Neuronal stem cell (in vitro differentiated cells): ENCODE data around the gene PXDN.

ENCODE experiments used
- DNase-seq: peaks from one replicate; pipeline ENCODE4 v3.0.0-alpha.2; 2013; ENCODE audit warnings: low spot score
- H2AFZ ChIP-seq: one replicate; pipeline ENCODE4 v1.6.1; 2013; ENCODE audit warnings: mild to moderate bottlenecking, low read length, inconsistent platforms
- H2AK5ac ChIP-seq: 2 replicates; pipeline ENCODE4 v1.6.1; 2013; ENCODE audit warnings: low read depth, mild to moderate bottlenecking, inconsistent platforms, low read length, moderate library complexity, mixed read lengths
- H2BK120ac ChIP-seq: 2 replicates; pipeline ENCODE4 v1.6.1; 2013; ENCODE audit warnings: low read depth, mild to moderate bottlenecking, inconsistent platforms, low read length, moderate library complexity, mixed read lengths
- H2BK12ac ChIP-seq: one replicate; pipeline ENCODE4 v1.6.1; 2013; ENCODE audit warnings: low read length, inconsistent platforms
- H2BK15ac ChIP-seq: 2 replicates; pipeline ENCODE4 v1.6.1; 2013; ENCODE audit warnings: mild to moderate bottlenecking, low read length, inconsistent platforms, mixed read lengths
- H2BK5ac ChIP-seq: one replicate; pipeline ENCODE4 v1.6.1; 2013; ENCODE audit warnings: inconsistent platforms, mild to moderate bottlenecking, low read length, moderate library complexity
- H3K14ac ChIP-seq: one replicate; pipeline ENCODE4 v1.6.1; 2013; ENCODE audit warnings: low read length, inconsistent platforms
- H3K18ac ChIP-seq: 2 replicates; pipeline ENCODE4 v1.6.1; 2013; ENCODE audit warnings: low read length, inconsistent platforms
- H3K23ac ChIP-seq: 2 replicates; pipeline ENCODE4 v1.6.1; 2013; ENCODE audit warnings: low read depth, mild to moderate bottlenecking, mixed read lengths, low read length, inconsistent platforms; ENCODE audit not compliant: poor library complexity
- H3K27ac ChIP-seq: replicated peaks from 3 replicates; pipeline ENCODE4 v1.5.1; 2013; ENCODE audit warnings: low read length, inconsistent platforms
- H3K27me3 ChIP-seq, 3 experiments: 2 replicates each; pipeline ENCODE4 v1.6.1; 2013; ENCODE audit warnings: low read length in 3 of 3, mild to moderate bottlenecking in 2 of 3, inconsistent platforms in 1 of 3, low read depth in 1 of 3, mixed read lengths in 1 of 3, moderate library complexity in 1 of 3; ENCODE audit not compliant: control insufficient read depth in 3 of 3, insufficient read depth in 3 of 3
- H3K36me3 ChIP-seq, 2 donors: replicated peaks in 1 of 2; 2 replicates each; pipeline ENCODE4 v1.6.1; 2013; ENCODE audit warnings: low read length in 2 of 2; ENCODE audit not compliant: control insufficient read depth in 2 of 2, insufficient read depth in 2 of 2
- H3K4ac ChIP-seq: 2 replicates; pipeline ENCODE4 v1.6.1; 2013; ENCODE audit warnings: inconsistent platforms, mild to moderate bottlenecking, low read length, moderate library complexity
- H3K4me1 ChIP-seq, 2 donors: 1 replicate in 1 of 2; 2 replicates in 1 of 2; pipeline ENCODE4 v1.6.1; 2013; ENCODE audit warnings: low read length in 2 of 2, low read depth in 1 of 2; ENCODE audit not compliant: control insufficient read depth in 2 of 2, insufficient read depth in 1 of 2
- H3K4me2 ChIP-seq: one replicate; pipeline ENCODE4 v1.6.1; 2013; ENCODE audit warnings: mild to moderate bottlenecking, low read length, inconsistent platforms; ENCODE audit not compliant: insufficient read depth, poor library complexity, severe bottlenecking
- H3K4me3 ChIP-seq, 2 donors: 2 replicates each; pipeline ENCODE4 v1.5.1; 2013; ENCODE audit warnings: low read length in 2 of 2, mild to moderate bottlenecking in 2 of 2, inconsistent platforms in 1 of 2, moderate library complexity in 1 of 2
- H3K79me1 ChIP-seq: one replicate; pipeline ENCODE4 v1.6.1; 2013; ENCODE audit warnings: low read depth, mild to moderate bottlenecking, inconsistent platforms, low read length, moderate library complexity
- H3K9ac ChIP-seq: one replicate; pipeline ENCODE4 v1.6.1; 2013; ENCODE audit warnings: mild to moderate bottlenecking, low read depth, low read length, inconsistent platforms; ENCODE audit not compliant: poor library complexity
- H3K9me3 ChIP-seq, 2 donors: replicated peaks in 1 of 2; 2 replicates each; pipeline versions ENCODE3 to v1.6.1; 2013; ENCODE audit warnings: low read length in 2 of 2, mild to moderate bottlenecking in 2 of 2, inconsistent platforms in 1 of 2, low read depth in 1 of 2, mixed read lengths in 1 of 2, moderate library complexity in 1 of 2; ENCODE audit not compliant: control insufficient read depth in 2 of 2, insufficient read depth in 1 of 2
- H4K8ac ChIP-seq: one replicate; pipeline ENCODE4 v1.6.1; 2013; ENCODE audit warnings: low read depth, mild to moderate bottlenecking, inconsistent platforms, low read length, moderate library complexity
- H4K91ac ChIP-seq: one replicate; pipeline ENCODE4 v1.6.1; 2013; ENCODE audit warnings: low read length, low read depth, mild to moderate bottlenecking, inconsistent platforms; ENCODE audit not compliant: poor library complexity
- WGBS, 2 donors: extraction: QIAGEN DNeasy Blood & Tissue Kit; methylation state at CpG; one replicate each; pipeline ENCODE4 v1.1.7; 2013; ENCODE audit warnings: missing lambda C conversion rate in 2 of 2, mixed read lengths in 1 of 2; ENCODE audit not compliant: insufficient read length in 2 of 2, insufficient replicate concordance in 1 of 2; ENCODE audit errors: extremely low coverage in 2 of 2; 5-methylcytosine and 5-hydroxymethylcytosine counted together

Gene PXDN

DNA sequence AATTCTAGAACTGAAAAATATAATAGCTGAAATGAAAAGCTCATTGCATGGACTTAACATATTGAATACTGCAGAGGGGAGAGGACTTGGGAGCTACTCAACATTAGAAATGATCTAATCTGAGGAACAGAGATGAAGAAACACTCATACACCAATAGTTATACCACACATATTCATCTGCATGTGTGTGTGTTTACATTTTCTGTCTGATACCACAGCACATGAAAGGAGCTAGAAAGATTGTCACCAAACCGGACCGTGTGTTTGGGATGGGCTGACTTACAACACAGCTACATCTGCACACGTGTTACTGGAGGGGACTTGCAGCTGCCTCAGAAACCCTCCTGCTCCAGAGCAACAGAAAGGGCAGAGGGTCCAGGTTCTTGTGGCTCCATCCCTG lies 47.8 kb downstream of the PXDN start:
- Histone ChIP-seq H3K9ac (no peak overlapping the region), H3K27ac (no peak overlapping the region), H4K91ac (no peak overlapping the region), H2AFZ (no peak overlapping the region), H3K79me1 (peaks cover 4% of the 10 kb centered on the region), H3K23ac (no peak overlapping the region), H3K4me2 (no peak overlapping the region), H2AK5ac (no peak overlapping the region), H3K4ac (no peak overlapping the region), H3K18ac (no peak overlapping the region), H2BK5ac (no peak overlapping the region), H2BK15ac (no peak overlapping the region), H3K4me1 (no peaks in the 10 kb centered on the region), H3K9me3 (peaks cover 0 to 1% of the 10 kb centered on the region in 2 donors), H3K36me3 (peaks cover 0 to 8% of the 10 kb centered on the region in 2 donors), H2BK12ac (no peak overlapping the region), H2BK120ac (no peak overlapping the region), H3K27me3 (no peaks in the 10 kb centered on the region), H4K8ac (no peak overlapping the region), H3K14ac (no peak overlapping the region), H3K4me3 (no peak overlapping the region)
- DNase-seq = no peak
- no CpG with 5 or more reads among the region's 3 CpGs for WGBS, 2 donors

DNA sequence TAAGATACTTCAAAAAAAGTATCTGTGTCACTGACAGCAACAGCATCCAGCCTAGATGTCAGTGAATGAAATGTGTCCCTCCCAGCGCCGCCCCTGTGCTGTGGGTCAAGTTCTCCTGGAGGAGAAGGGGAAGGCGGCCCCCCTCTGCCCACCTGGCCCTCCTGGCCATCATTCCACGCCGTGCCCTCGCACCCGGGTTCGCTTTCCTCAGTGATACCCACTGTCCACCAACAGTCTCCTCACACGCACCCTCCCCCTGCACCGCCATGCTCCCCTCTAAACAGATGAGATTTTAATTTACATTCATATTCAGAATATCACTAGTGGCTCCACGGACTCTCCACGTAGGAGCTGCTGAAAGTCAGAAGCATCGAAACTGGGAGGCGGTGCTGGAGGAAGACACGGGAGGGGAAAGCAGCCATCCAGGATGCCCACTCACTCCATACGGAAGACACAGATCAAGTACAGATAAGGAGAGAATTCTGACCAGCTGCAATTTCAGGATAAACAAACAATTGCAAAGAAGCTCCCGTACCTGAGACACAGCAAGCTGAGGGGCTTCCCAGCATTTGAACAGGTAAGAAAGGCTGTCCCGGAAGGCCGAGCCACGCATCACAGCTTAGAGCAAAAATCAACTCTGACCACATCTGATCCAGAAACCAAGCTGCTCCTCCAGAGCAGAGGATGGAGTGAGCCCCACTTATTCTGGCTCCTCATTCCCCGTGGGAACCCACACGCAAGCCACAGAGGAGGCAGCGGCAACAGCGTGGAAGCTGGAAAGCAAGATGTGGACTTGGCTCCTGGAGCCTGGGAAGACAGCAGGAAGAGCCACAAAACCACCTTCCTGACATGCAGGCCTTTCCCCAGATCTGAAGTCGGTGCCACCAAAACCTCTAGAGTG lies 49.7 kb downstream of the PXDN start:
- no peak for DNase-seq
- H3K27ac ChIP-seq = no peak overlapping the region
- no peak overlapping the region for H3K4me2 ChIP-seq
- H4K91ac ChIP-seq = no peak overlapping the region
- peaks cover 0 to 1% of the 10 kb centered on the region in 2 donors for H3K9me3 ChIP-seq
- no peak overlapping the region for H2BK15ac ChIP-seq
- no peak overlapping the region for H3K18ac ChIP-seq
- H3K4me1 ChIP-seq = no peaks in the 10 kb centered on the region
- peaks cover 2% of the 10 kb centered on the region for H3K79me1 ChIP-seq
- H2BK5ac ChIP-seq = no peak overlapping the region
- H3K4me3 ChIP-seq = no peak overlapping the region
- no peaks in the 10 kb centered on the region for H3K27me3 ChIP-seq
- no peak overlapping the region for H2AFZ ChIP-seq
- no peak overlapping the region for H2BK12ac ChIP-seq
- H3K36me3 ChIP-seq = peaks cover 0 to 11% of the 10 kb centered on the region in 2 donors
- H3K23ac ChIP-seq = peak overlapping the region; percentile 80
- no peak overlapping the region for H2AK5ac ChIP-seq
- H2BK120ac ChIP-seq = no peak overlapping the region
- H3K9ac ChIP-seq = no peak overlapping the region
- no CpG with 5 or more reads among the region's 25 CpGs for WGBS, 2 donors
- no peak overlapping the region for H4K8ac ChIP-seq
- H3K14ac ChIP-seq = no peak overlapping the region
- no peak overlapping the region for H3K4ac ChIP-seq

DNA sequence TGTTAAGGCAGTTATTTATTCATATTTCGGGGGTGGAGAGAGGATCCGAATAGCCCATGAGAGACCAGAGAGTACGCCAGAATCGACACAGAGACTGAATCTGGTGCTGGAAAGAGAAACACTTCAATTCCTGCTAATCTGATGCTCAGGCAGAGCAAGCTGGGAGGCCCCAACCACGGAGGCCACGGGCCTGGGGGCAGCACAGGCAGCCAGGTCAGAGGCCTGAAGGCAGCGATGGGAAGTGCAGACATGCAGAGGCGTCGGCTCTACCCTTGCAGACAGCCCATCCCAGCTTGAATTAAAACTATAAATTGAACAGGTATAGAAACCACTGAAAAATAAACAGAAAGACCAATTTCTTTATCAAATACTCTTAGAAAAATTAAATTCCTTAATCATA lies 50.6 kb downstream of the PXDN start:
- Histone ChIP-seq H3K27ac (no peak overlapping the region), H3K27me3 (no peaks in the 10 kb centered on the region), H4K91ac (no peak overlapping the region), H3K18ac (no peak overlapping the region), H3K79me1 (peaks cover 2% of the 10 kb centered on the region), H3K9ac (no peak overlapping the region), H2BK12ac (no peak overlapping the region), H3K36me3 (peaks cover 0 to 12% of the 10 kb centered on the region in 2 donors), H3K9me3 (peaks cover 0 to 1% of the 10 kb centered on the region in 2 donors), H2BK120ac (no peak overlapping the region), H3K4me1 (no peaks in the 10 kb centered on the region), H2AK5ac (no peak overlapping the region), H3K14ac (no peak overlapping the region), H2AFZ (no peak overlapping the region), H2BK15ac (no peak overlapping the region), H2BK5ac (no peak overlapping the region), H3K4me2 (no peak overlapping the region), H3K4me3 (no peak overlapping the region), H4K8ac (no peak overlapping the region), H3K4ac (no peak overlapping the region), H3K23ac (no peak overlapping the region)
- no peak for DNase-seq
- WGBS, 2 donors = no CpG with 5 or more reads among the region's 9 CpGs

DNA sequence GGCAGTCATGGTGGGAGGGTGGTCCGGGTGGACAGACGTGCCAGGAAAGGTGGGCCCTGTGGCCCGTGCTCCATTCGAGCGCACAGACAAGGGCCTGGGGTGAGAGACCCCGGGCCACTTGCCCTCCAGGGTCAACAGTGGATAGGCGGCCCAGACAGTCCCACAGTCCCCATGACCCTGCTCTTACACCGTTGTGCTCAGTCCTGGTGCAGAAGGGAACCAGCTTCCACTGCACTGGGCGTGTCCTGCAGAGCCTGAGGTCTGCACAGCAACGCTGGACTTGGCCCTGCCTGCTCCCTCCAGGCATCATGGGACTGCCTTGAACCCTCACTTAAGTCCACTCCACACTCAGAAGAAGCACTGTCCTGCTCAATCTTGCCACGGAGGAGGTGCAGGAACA lies 52.0 kb downstream of the PXDN start:
- no peak overlapping the region for H3K18ac ChIP-seq
- peak overlapping the region; percentile 16 for H3K23ac ChIP-seq
- no peak overlapping the region for H3K27ac ChIP-seq
- H3K4me1 ChIP-seq = no peaks in the 10 kb centered on the region
- H3K4ac ChIP-seq = no peak overlapping the region
- H2AFZ ChIP-seq = no peak overlapping the region
- no peak overlapping the region for H2BK120ac ChIP-seq
- H4K8ac ChIP-seq = no peak overlapping the region
- peaks cover 0 to 19% of the 10 kb centered on the region in 2 donors for H3K36me3 ChIP-seq
- peaks cover 0 to 1% of the 10 kb centered on the region in 2 donors for H3K9me3 ChIP-seq
- no peak overlapping the region for H4K91ac ChIP-seq
- H2AK5ac ChIP-seq = no peak overlapping the region
- WGBS, 2 donors = no CpG with 5 or more reads among the region's 11 CpGs
- H3K4me2 ChIP-seq = no peak overlapping the region
- no peaks in the 10 kb centered on the region for H3K27me3 ChIP-seq
- no peak overlapping the region for H3K4me3 ChIP-seq
- H3K14ac ChIP-seq = peak overlapping the region; percentile 27
- no peak overlapping the region for H2BK15ac ChIP-seq
- no peak for DNase-seq
- no peak overlapping the region for H2BK5ac ChIP-seq
- no peak overlapping the region for H3K9ac ChIP-seq
- H3K79me1 ChIP-seq = peaks cover 2% of the 10 kb centered on the region
- H2BK12ac ChIP-seq = no peak overlapping the region
